Trophoblast cell (in vitro differentiated cells and primary cell): ENCODE results near the gene OR52E8.

Experiments used
- DNase-seq, 2 donors: peaks; one replicate each; pipeline ENCODE4 v3.0.0-alpha.2; 2016
- H2AFZ ChIP-seq: 2 replicates; pipeline ENCODE4 v1.6.1; 2013; ENCODE audit warnings: low read length, moderate library complexity, mild to moderate bottlenecking; ENCODE audit not compliant: insufficient read depth, poor library complexity
- H2AK5ac ChIP-seq: 2 replicates; pipeline ENCODE4 v1.6.1; 2013; ENCODE audit warnings: mild to moderate bottlenecking, low read length
- H2BK120ac ChIP-seq: 2 replicates; pipeline ENCODE4 v1.6.1; 2013; ENCODE audit warnings: low read length, mild to moderate bottlenecking, moderate library complexity; ENCODE audit not compliant: insufficient read depth, poor library complexity
- H2BK12ac ChIP-seq: 2 replicates; pipeline ENCODE4 v1.6.1; 2013; ENCODE audit warnings: mild to moderate bottlenecking, low read length, moderate library complexity
- H2BK5ac ChIP-seq: 2 replicates; pipeline ENCODE4 v1.6.1; 2013; ENCODE audit warnings: low read length, low read depth, moderate library complexity, mild to moderate bottlenecking; ENCODE audit not compliant: poor library complexity
- H3K14ac ChIP-seq: 2 replicates; pipeline ENCODE4 v1.6.1; 2013; ENCODE audit warnings: mild to moderate bottlenecking, low read length
- H3K18ac ChIP-seq: 2 replicates; pipeline ENCODE4 v1.6.1; 2013; ENCODE audit warnings: mild to moderate bottlenecking, low read length
- H3K23ac ChIP-seq: 2 replicates; pipeline ENCODE4 v1.6.1; 2013; ENCODE audit warnings: low read length
- H3K27ac ChIP-seq: 2 replicates; pipeline ENCODE4 v1.5.1; 2013; ENCODE audit warnings: low read depth, mild to moderate bottlenecking, inconsistent platforms, low read length, moderate library complexity
- H3K27me3 ChIP-seq: 2 replicates; pipeline ENCODE4 v1.6.1; 2013; ENCODE audit warnings: inconsistent platforms, mild to moderate bottlenecking, low read length, moderate library complexity; ENCODE audit not compliant: insufficient read depth
- H3K36me3 ChIP-seq, 2 experiments: 1 replicate in 1 of 2; 2 replicates in 1 of 2; pipeline ENCODE4 v1.6.1; 2013; ENCODE audit warnings: low read length in 2 of 2, mild to moderate bottlenecking in 2 of 2, moderate library complexity in 1 of 2; ENCODE audit not compliant: insufficient read depth in 2 of 2, control insufficient read depth in 1 of 2
- H3K4ac ChIP-seq: 2 replicates; pipeline ENCODE4 v1.6.1; 2013; ENCODE audit warnings: low read depth, mild to moderate bottlenecking, low read length, moderate library complexity
- H3K4me1 ChIP-seq, 2 experiments: 1 replicate in 1 of 2; 2 replicates in 1 of 2; pipeline ENCODE4 v1.6.1; 2013; ENCODE audit warnings: low read length in 2 of 2, mild to moderate bottlenecking in 2 of 2, moderate library complexity in 1 of 2; ENCODE audit not compliant: insufficient read depth in 2 of 2, control insufficient read depth in 1 of 2
- H3K4me2 ChIP-seq: 2 replicates; pipeline ENCODE4 v1.6.1; 2013; ENCODE audit warnings: inconsistent platforms, mild to moderate bottlenecking, low read length, moderate library complexity
- H3K4me3 ChIP-seq: 2 replicates; pipeline ENCODE4 v1.5.1; 2013; ENCODE audit warnings: mild to moderate bottlenecking, low read depth, low read length, inconsistent platforms
- H3K79me1 ChIP-seq: one replicate; pipeline ENCODE4 v1.6.1; 2013; ENCODE audit warnings: low read length
- H3K79me2 ChIP-seq: 2 replicates; pipeline ENCODE4 v1.6.1; 2013; ENCODE audit warnings: low read length, mild to moderate bottlenecking; ENCODE audit not compliant: control insufficient read depth, insufficient read depth, poor library complexity
- H3K9ac ChIP-seq: 2 replicates; pipeline ENCODE4 v1.6.1; 2013; ENCODE audit warnings: mild to moderate bottlenecking, low read length
- H3K9me3 ChIP-seq: 2 replicates; pipeline ENCODE4 v1.6.1; 2013; ENCODE audit warnings: low read depth, mild to moderate bottlenecking, control low read depth, inconsistent platforms, low read length; ENCODE audit not compliant: insufficient read depth
- H4K12ac ChIP-seq: 2 replicates; pipeline ENCODE4 v1.6.1; 2013; ENCODE audit warnings: low read depth, mild to moderate bottlenecking, low read length, moderate library complexity
- H4K8ac ChIP-seq: 2 replicates; pipeline ENCODE4 v1.6.1; 2013; ENCODE audit warnings: low read depth, mild to moderate bottlenecking, low read length, moderate library complexity
- H4K91ac ChIP-seq: one replicate; pipeline ENCODE4 v1.6.1; 2013; ENCODE audit warnings: low read depth, mild to moderate bottlenecking, low read length, moderate library complexity
- WGBS: extraction: QIAGEN DNeasy Blood & Tissue Kit; methylation state at CpG from one replicate; pipeline ENCODE4 v1.1.7; 2013; ENCODE audit warnings: missing lambda C conversion rate; ENCODE audit not compliant: insufficient read length, insufficient coverage; ENCODE audit errors: extremely low coverage; 5-methylcytosine and 5-hydroxymethylcytosine counted together

OR52E8 gene

DNA sequence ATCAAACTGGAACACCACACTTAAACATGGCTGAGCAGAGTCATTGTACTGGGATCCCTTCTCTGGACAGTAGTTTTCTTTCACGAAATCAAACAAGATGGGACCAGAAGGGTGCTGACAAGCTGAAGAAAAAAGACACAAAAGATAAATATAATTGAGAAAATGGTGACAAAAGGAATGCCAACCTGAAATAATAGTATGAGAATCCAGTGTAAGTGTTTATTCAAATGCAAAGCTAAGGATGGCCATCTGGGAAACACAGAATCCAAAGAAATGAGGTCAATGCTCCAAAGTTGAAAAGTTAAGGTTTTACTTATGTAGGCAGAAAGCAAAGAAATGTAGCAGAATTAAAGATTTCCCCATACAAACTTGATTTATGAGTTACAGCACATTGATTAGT is 30.2 kb upstream of the OR52E8 start:
- no CpG with 5 or more reads among the region's 1 CpG for WGBS

DNA sequence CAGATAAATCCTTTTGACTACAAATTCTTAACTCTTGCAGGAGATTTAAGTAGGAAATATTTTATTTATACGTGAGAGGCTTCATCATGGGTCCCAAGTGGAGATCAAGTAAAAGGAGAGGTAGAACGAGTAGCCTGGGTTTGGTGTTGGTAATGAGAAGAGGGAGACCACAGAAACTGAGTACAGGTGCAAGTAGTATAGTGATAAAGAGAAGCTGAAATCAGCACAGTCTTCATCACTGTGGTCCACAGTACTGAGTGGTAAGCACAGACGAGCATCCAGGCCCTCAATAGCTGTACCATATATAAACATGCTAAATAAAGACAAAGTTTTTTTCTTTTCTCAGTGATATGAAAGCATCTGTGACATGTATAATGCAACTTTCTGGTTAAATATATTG is 29.7 kb upstream of the OR52E8 start:
- no peak overlapping the region for H3K14ac ChIP-seq
- H2BK5ac ChIP-seq, result no peak overlapping the region
- H3K4me3 ChIP-seq, result no peak overlapping the region
- H2AK5ac ChIP-seq, result no peak overlapping the region
- H3K4ac ChIP-seq, result no peak overlapping the region
- no peaks in the 10 kb centered on the region for H3K79me1 ChIP-seq
- H2AFZ ChIP-seq, result no peak overlapping the region
- no peak overlapping the region for H3K27ac ChIP-seq
- DNase-seq, result no peak
- no peak overlapping the region for H3K4me2 ChIP-seq
- WGBS, result no CpG with 5 or more reads among the region's 3 CpGs
- H4K91ac ChIP-seq, result no peak overlapping the region
- H3K27me3 ChIP-seq, result no peaks in the 10 kb centered on the region
- no peak overlapping the region for H3K18ac ChIP-seq
- H4K12ac ChIP-seq, result no peak overlapping the region
- H3K36me3 ChIP-seq, result no peaks in the 10 kb centered on the region
- no peak overlapping the region for H4K8ac ChIP-seq
- no peak overlapping the region for H2BK120ac ChIP-seq
- no peak overlapping the region for H2BK12ac ChIP-seq
- no peak overlapping the region for H3K23ac ChIP-seq
- no peaks in the 10 kb centered on the region for H3K79me2 ChIP-seq
- H3K4me1 ChIP-seq, result no peaks in the 10 kb centered on the region
- no peaks in the 10 kb centered on the region for H3K9me3 ChIP-seq
- H3K9ac ChIP-seq, result no peak overlapping the region

More for the DNA sequence above, 30.2 kb upstream of the OR52E8 start:
- H2BK12ac ChIP-seq, result no peak overlapping the region
- H3K27me3 ChIP-seq, result no peaks in the 10 kb centered on the region
- no peak overlapping the region for H3K27ac ChIP-seq
- no peaks in the 10 kb centered on the region for H3K79me2 ChIP-seq
- H3K18ac ChIP-seq, result no peak overlapping the region
- H3K4ac ChIP-seq, result no peak overlapping the region
- H2AK5ac ChIP-seq, result no peak overlapping the region
- H3K4me1 ChIP-seq, result no peaks in the 10 kb centered on the region
- H3K79me1 ChIP-seq, result no peaks in the 10 kb centered on the region
- no peak overlapping the region for H3K4me3 ChIP-seq
- no peak overlapping the region for H2BK5ac ChIP-seq
- no peak overlapping the region for H2BK120ac ChIP-seq
- no peak overlapping the region for H3K9ac ChIP-seq
- no peak overlapping the region for H4K8ac ChIP-seq
- DNase-seq, result no peak
- H3K23ac ChIP-seq, result no peak overlapping the region
- no peaks in the 10 kb centered on the region for H3K36me3 ChIP-seq
- no peak overlapping the region for H2AFZ ChIP-seq
- no peak overlapping the region for H3K4me2 ChIP-seq
- no peak overlapping the region for H4K12ac ChIP-seq
- no peak overlapping the region for H3K14ac ChIP-seq
- H4K91ac ChIP-seq, result no peak overlapping the region
- no peaks in the 10 kb centered on the region for H3K9me3 ChIP-seq

DNA sequence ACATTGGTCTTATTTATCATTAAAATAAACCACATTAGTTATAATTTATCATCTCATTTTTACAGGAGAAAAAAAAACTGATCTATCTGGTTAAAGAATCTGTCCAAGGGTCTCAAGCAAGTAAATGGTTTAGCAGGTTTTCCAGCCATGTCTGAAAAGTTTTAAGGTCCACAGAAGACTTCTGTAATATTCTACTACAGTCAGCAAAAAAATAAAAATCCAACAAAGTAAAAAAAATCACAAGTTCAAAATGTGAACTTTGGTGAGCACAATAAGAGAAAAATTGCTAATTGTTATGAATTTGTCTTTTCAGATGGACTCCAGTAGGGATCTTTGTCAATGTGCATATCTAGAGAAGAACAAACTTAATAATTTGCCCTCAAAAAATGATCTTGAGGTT is 24.3 kb upstream of the OR52E8 start:
- Histone ChIP-seq H2AK5ac (no peak overlapping the region), H3K4me2 (no peak overlapping the region), H3K79me1 (no peaks in the 10 kb centered on the region), H3K14ac (no peak overlapping the region), H2BK12ac (no peak overlapping the region), H3K9ac (no peak overlapping the region), H3K4me1 (no peaks in the 10 kb centered on the region), H3K9me3 (no peaks in the 10 kb centered on the region), H3K27ac (no peak overlapping the region), H3K36me3 (no peaks in the 10 kb centered on the region), H2BK5ac (no peak overlapping the region), H2BK120ac (no peak overlapping the region), H3K79me2 (no peaks in the 10 kb centered on the region), H4K8ac (no peak overlapping the region), H4K91ac (no peak overlapping the region), H3K23ac (no peak overlapping the region), H3K4me3 (no peak overlapping the region), H3K18ac (no peak overlapping the region), H2AFZ (no peak overlapping the region), H3K4ac (no peak overlapping the region), H3K27me3 (no peaks in the 10 kb centered on the region), H4K12ac (no peak overlapping the region)
- DNase-seq, result no peak

DNA sequence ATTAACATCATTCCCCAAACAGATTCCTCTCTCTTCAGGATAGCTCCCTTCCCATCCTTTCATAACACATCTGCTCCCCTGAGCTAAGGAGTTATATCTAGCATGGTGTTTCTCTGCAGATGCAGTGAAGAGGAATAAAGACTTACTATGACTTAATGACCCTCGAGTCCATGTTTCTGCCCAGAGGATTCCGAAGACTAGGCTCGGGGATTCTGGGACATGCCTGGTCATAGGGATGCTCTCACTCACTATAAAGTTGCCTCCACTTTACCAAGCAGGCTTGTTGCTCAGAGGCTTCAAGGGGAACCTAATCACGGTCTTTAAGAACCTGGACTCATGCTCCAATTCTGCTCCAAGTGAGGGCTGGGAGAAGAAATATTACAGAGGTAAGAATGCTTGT is 22.8 kb upstream of the OR52E8 start, which contains the start of gene OR52E4:
Gene OR52E4, plus strand, starts transcription at position 301 of the 400 bp plus-strand sequence. CDS start 3,664 bp downstream, outside the sequence.
- WGBS, result no CpG with 5 or more reads among the region's 4 CpGs

More for the DNA sequence above, 22.8 kb upstream of the OR52E8 start, which contains the start of gene OR52E4:
- Histone ChIP-seq H3K27ac (no peak within 1 kb of the TSS), H4K12ac (no peak within 1 kb of the TSS), H2BK120ac (no peak within 1 kb of the TSS), H3K27me3 (no peaks in the 10 kb centered on the region), H3K4me3 (no peak within 1 kb of the TSS), H3K14ac (no peak within 1 kb of the TSS), H3K79me2 (no peaks in the 10 kb centered on the region), H3K23ac (no peak within 1 kb of the TSS), H3K4me2 (no peak within 1 kb of the TSS), H3K36me3 (no peaks in the 10 kb centered on the region), H2AK5ac (no peak within 1 kb of the TSS), H2AFZ (no peak within 1 kb of the TSS), H3K4ac (no peak within 1 kb of the TSS), H3K79me1 (no peaks in the 10 kb centered on the region), H4K8ac (no peak within 1 kb of the TSS), H3K4me1 (no peaks in the 10 kb centered on the region), H3K18ac (no peak within 1 kb of the TSS), H2BK12ac (no peak within 1 kb of the TSS), H2BK5ac (no peak within 1 kb of the TSS), H3K9ac (no peak within 1 kb of the TSS), H3K9me3 (no peaks in the 10 kb centered on the region), H4K91ac (no peak within 1 kb of the TSS)
- DNase-seq, result no peak
